GM12878 (cell line): ENCODE results near the gene NLGN1. TPM values are rescaled to one million over a fixed set of nuclear protein-coding genes. Genes with fewer than 3 reads are reported as not detected.

ENCODE experiments used
- ATAC-seq: fragments of 200-7000 bp; cut with Tn5 transposase; 3 replicates; pipeline ENCODE4 v1.9.1; 2020; ENCODE audit warnings: mild to moderate bottlenecking, moderate library complexity
- BruUV-seq: library from RNA; stranded (reverse); fragments of 400-500 nt; replicated peaks from 2 replicates; lab custom pipeline; 2021; lab: Mats Ljungman, UMichigan
- CTCF ChIA-PET: fragments of 300-600 bp; sonication (Branson Sonifier 250); formaldehyde crosslinking; extraction: SDS; loops from one replicate; lab custom pipeline; 2021; ENCODE audit warnings: inconsistent platforms; lab: Yijun Ruan, JAX
- POLR2A ChIA-PET: fragments of 350-600 bp; formaldehyde crosslinking; extraction: SDS; loops from one replicate; lab custom pipeline; 2021; ENCODE audit warnings: inconsistent platforms; lab: Charles Lee
- RAD21 ChIA-PET: fragments of 300-600 bp; sonication (Branson Sonifier 250); formaldehyde crosslinking; loops from one replicate; lab custom pipeline; 2023; ENCODE audit warnings: antibody characterized with exemption; ENCODE audit not compliant: unreplicated experiment; lab: Charles Lee
- SMC1A ChIA-PET: fragments of 300-600 bp; sonication (Branson Sonifier 250); formaldehyde crosslinking; loops from one replicate; lab custom pipeline; 2023; ENCODE audit not compliant: unreplicated experiment, uncharacterized antibody; lab: Charles Lee
- DNase-seq: peaks from one replicate; pipeline ENCODE4 v3.0.0-alpha.2; 2011; ENCODE audit warnings: low read depth, low spot score
- FAIRE-seq: peaks from 3 replicates; lab custom pipeline; 2011; peaks lifted over from hg19 to GRCh38; lab: Jason Lieb, UNC
- H2AFZ ChIP-seq: 2 replicates; pipeline ENCODE4 v1.6.0; 2011; ENCODE audit warnings: low read depth, low read length, control low read depth; ENCODE audit not compliant: control insufficient read depth
- H3K27ac ChIP-seq: 2 replicates; pipeline ENCODE4 v1.5.1; 2011; ENCODE audit warnings: control low read depth; ENCODE audit not compliant: control insufficient read depth, insufficient read depth
- H3K27me3 ChIP-seq, 2 experiments: replicated peaks in 1 of 2; 2 replicates each; pipeline versions ENCODE4 v1.6.0 to v1.6.1; 2011; ENCODE audit warnings: low read length in 1 of 2; ENCODE audit not compliant: control insufficient read depth in 2 of 2, insufficient read depth in 2 of 2
- H3K36me3 ChIP-seq, 2 experiments: 2 replicates each; pipeline ENCODE4 v1.5.1; 2011; ENCODE audit warnings: low read length in 1 of 2; ENCODE audit not compliant: control insufficient read depth in 2 of 2, insufficient read depth in 2 of 2
- H3K4me1 ChIP-seq: 2 replicates; pipeline ENCODE4 v1.6.1; 2011; ENCODE audit warnings: mild to moderate bottlenecking, low read length, moderate library complexity, mixed read lengths; ENCODE audit not compliant: control insufficient read depth, insufficient read depth
- H3K4me2 ChIP-seq: 2 replicates; pipeline ENCODE4 v1.6.0; 2011; ENCODE audit warnings: control low read depth; ENCODE audit not compliant: control insufficient read depth, insufficient read depth
- H3K4me3 ChIP-seq: fragments of 200-600 bp; sonication (generic); 2 replicates; pipeline ENCODE4 v1.5.1; 2016
- H3K79me2 ChIP-seq: 2 replicates; pipeline ENCODE4 v1.6.0; 2011; ENCODE audit warnings: low read length; ENCODE audit not compliant: control insufficient read depth, insufficient read depth
- H3K9ac ChIP-seq: 2 replicates; pipeline ENCODE4 v1.8.0; 2011; ENCODE audit warnings: low read length, control low read depth, mixed read lengths; ENCODE audit not compliant: control insufficient read depth, insufficient read depth
- H3K9me3 ChIP-seq: replicated peaks from 3 replicates; pipeline ENCODE4 v1.5.1; 2011; ENCODE audit warnings: mild to moderate bottlenecking, low read length; ENCODE audit not compliant: control insufficient read depth, insufficient read depth
- H4K20me1 ChIP-seq: 2 replicates; pipeline ENCODE4 v1.6.0; 2011; ENCODE audit not compliant: control insufficient read depth, insufficient read depth
- ATF7 ChIP-seq: fragments of 450-650 bp; IDR thresholded peaks from 2 replicates; pipeline ENCODE4 v1.6.1; 2016; ENCODE audit warnings: low read depth, mild to moderate bottlenecking
- ELK1 ChIP-seq: IDR thresholded peaks from 2 replicates; pipeline ENCODE4 v1.6.1; 2012; ENCODE audit warnings: low read depth, low read length, improper control_type of control experiment
- HDGF ChIP-seq: fragments of 450-650 bp; IDR thresholded peaks from 2 replicates; pipeline ENCODE4 v1.6.1; 2016; ENCODE audit warnings: antibody characterized with exemption
- MLLT1 ChIP-seq: fragments of 450-650 bp; IDR thresholded peaks from 2 replicates; pipeline ENCODE4 v1.6.1; 2016; ENCODE audit warnings: mild to moderate bottlenecking
- SMARCA5 ChIP-seq: fragments of 450-650 bp; IDR thresholded peaks from 2 replicates; pipeline ENCODE4 v1.6.1; 2017; ENCODE audit warnings: mild to moderate bottlenecking
- WGBS: methylation state at CpG from one replicate; pipeline ENCODE4 v1.1.6; 2016; ENCODE audit warnings: low lambda C conversion rate; ENCODE audit not compliant: insufficient replicate concordance, insufficient coverage; ENCODE audit errors: missing lambda C conversion rate; 5-methylcytosine and 5-hydroxymethylcytosine counted together
- in situ Hi-C: fragments of 300-500 bp; cut with MboI; formaldehyde crosslinking; loops from 9 replicates; pipeline ENCODE4 v1.14.3; 2018; ENCODE audit warnings: mixed read lengths
- intact Hi-C: fragments of 100-400 bp; cut with micrococcal nuclease; formaldehyde crosslinking; loops from one replicate; pipeline ENCODE4 v1.14.2; 2022; ENCODE audit not compliant: unreplicated experiment
- polyA plus RNA-seq, 11 experiments: library from polyadenylated mRNA; depleted of rRNA in 4 of 11; unstranded in 6 of 11; stranded (reverse) in 5 of 11; fragments of >200 nt; fragmentation: Nextera tagmentation in 4 of 11; fragmentation: Illumina TruSeq in 1 of 11; extraction: Ambion mirVana in 4 of 11; extraction: Trizol in 1 of 11; gene quantifications; 1 replicate in 1 of 11; 2 replicates in 10 of 11; pipeline versions ENCODE4 v1.2.1 to v1.2.3, GENCODE V29; 2011 to 2016; ENCODE audit warnings: inconsistent platforms in 2 of 11, missing spikeins in 2 of 11, low read depth in 1 of 11
- total RNA-seq, 4 experiments: library from RNA; depleted of rRNA in 3 of 4; stranded (reverse); fragments of >200 nt in 3 of 4; fragmentation: Illumina TruSeq in 1 of 4; extraction: Trizol in 1 of 4; gene quantifications; 2 replicates each; pipeline versions ENCODE4 v1.2.1 to v1.2.3, GENCODE V29; 2013 to 2021

Gene NLGN1
- total and polyA plus RNA-seq, 10 of the 15 experiments (the other 5 are each of a cell fraction or from before 2014, with no cell fraction given) = not detected

- TF ChIP-seq MLLT1 = no peak
- no peak for TF ChIP-seq SMARCA5
- TF ChIP-seq, all 136 proteins: peak for 0
Measured at GRCh38 chr3:173793963-173794362, 396.4 kb downstream of the NLGN1 start (continued).

- RAD21 ChIA-PET = no interaction called here
- TF ChIP-seq HDGF (no peak), ELK1 (no peak), ATF7 (no peak)
Measured at GRCh38 chr3:173796405-173796804, 398.9 kb downstream of the NLGN1 start.

More at GRCh38 chr3:173796405-173796804, 398.9 kb downstream of the NLGN1 start:
- no peak overlapping the region for H3K4me3 ChIP-seq
- BruUV-seq = no TSS peak
- no peaks in the 10 kb centered on the region for H3K36me3 ChIP-seq
- H2AFZ ChIP-seq = no peak overlapping the region
- no peaks in the 10 kb centered on the region for H3K4me1 ChIP-seq
- no peaks in the 10 kb centered on the region for H3K9me3 ChIP-seq
- FAIRE-seq = no peak
- no peak overlapping the region for H3K4me2 ChIP-seq
- SMC1A ChIA-PET = no interaction called here
- ATAC-seq = no peak
- no peak overlapping the region for H3K27ac ChIP-seq
- H3K27me3 ChIP-seq = no peaks in the 10 kb centered on the region
- intact Hi-C loops (no loop called here), in situ Hi-C loops (no loop called here)
- no peak overlapping the region for H3K9ac ChIP-seq
- CTCF ChIA-PET = no interaction called here
- 0% methylated on average over 1 of the region's 1 CpG for WGBS
- no peak for DNase-seq
- POLR2A ChIA-PET = no interaction called here
- no peaks in the 10 kb centered on the region for H4K20me1 ChIP-seq
- no peaks in the 10 kb centered on the region for H3K79me2 ChIP-seq
